GM12892 (cell line): Measurements from ENCODE around the gene KIF24.

Experiments
- POLR2A ChIP-seq: IDR thresholded peaks from 2 replicates; pipeline ENCODE4 v1.6.1; 2011; ENCODE audit warnings: low read depth, low read length, control low read depth
- POLR2AphosphoS5 ChIP-seq: IDR thresholded peaks from 2 replicates; pipeline ENCODE4 v1.6.1; 2011; ENCODE audit warnings: low read depth, low read length, control low read depth
- TAF1 ChIP-seq: IDR thresholded peaks from 2 replicates; pipeline ENCODE4 v1.6.1; 2011; ENCODE audit warnings: low read depth, mild to moderate bottlenecking, control low read depth, low read length, borderline replicate concordance

DNA sequence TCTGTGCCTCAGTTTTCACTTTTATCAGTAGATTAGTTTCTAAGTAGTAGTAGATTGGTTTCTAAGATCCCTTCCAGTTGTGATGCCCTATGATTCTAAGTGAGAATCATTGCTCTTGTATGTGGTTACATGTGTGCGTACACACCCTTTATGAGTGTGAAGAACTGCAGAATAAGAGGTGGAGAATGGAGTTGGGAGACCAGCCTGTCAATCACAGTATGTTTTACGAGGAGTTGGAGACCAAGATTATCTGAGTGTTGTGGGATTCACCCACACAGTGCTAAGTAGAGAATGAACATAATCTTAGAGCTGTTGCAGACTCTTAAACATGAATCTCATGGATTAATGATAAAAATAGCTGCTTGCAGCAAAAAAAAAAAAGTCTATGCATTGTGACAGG lies 37.6 kb downstream of the KIF24 start:
- TF ChIP-seq TAF1 (no peak), POLR2AphosphoS5 (no peak), POLR2A (no peak)
